ENCODE data around the gene OCSTAMP. TPM values are rescaled to one million over a fixed set of nuclear protein-coding genes. Genes with fewer than 3 reads are reported as not detected.

Gene OCSTAMP
- total and polyA plus RNA-seq, 2 donors (not counting 3 experiments of a cell fraction or from before 2014, with no cell fraction given): not detected

GRCh38 chr20:46568570-46569129 is 18.2 kb upstream of the OCSTAMP start:
- Histone ChIP-seq H4K20me1 (replicated peaks; ENCODE audit: control insufficient read depth, extremely low read depth, insufficient read depth, low read length) (no peaks in the 10 kb centered on the region), H3K4me2 (ENCODE audit: insufficient read depth, low read length) (no peak overlapping the region), H3K36me3 (ENCODE audit: control insufficient read depth in 2 of 2, extremely low read depth in 1 of 2, insufficient read depth in 2 of 2, low read length in 2 of 2) (no peaks in the 10 kb centered on the region), H3K9ac (replicated peaks; ENCODE audit: extremely low read depth, insufficient read depth, low read length) (no peak overlapping the region), H3K27ac (ENCODE audit: insufficient read depth, low read depth, low read length) (no peak overlapping the region), H2AFZ (ENCODE audit: low read depth, low read length) (no peak overlapping the region), H3K9me3 (replicated peaks; ENCODE audit: control insufficient read depth, insufficient read depth, low read length) (no peaks in the 10 kb centered on the region), H3K27me3 (ENCODE audit: control insufficient read depth in 2 of 2, insufficient read depth in 2 of 2, low read length in 2 of 2) (no peaks in the 10 kb centered on the region), H3K4me3 (replicated peaks in 1 of 3; ENCODE audit: insufficient read depth in 1 of 3, low read depth in 1 of 3, low read length in 3 of 3) (no peak overlapping the region), H3K4me1 (ENCODE audit: control insufficient read depth, extremely low read depth, insufficient read depth, low read length) (peaks cover 3% of the 10 kb centered on the region), H3K79me2 (ENCODE audit: control insufficient read depth, insufficient read depth, low read length) (no peaks in the 10 kb centered on the region), H3K9me1 (replicated peaks; ENCODE audit: control insufficient read depth, extremely low read depth, insufficient read depth, low read length) (no peaks in the 10 kb centered on the region)
- dilution Hi-C loops (cut with MboI; ENCODE audit: extremely low pct_ligation_motif_present, low sequenced_read_pairs) (no loop called here), intact Hi-C loops (cut with micrococcal nuclease) (no loop called here)
- peak; percentile 85 for DNase-seq (ENCODE audit: low read depth, low spot score)
- peak; percentile 77 for FAIRE-seq
- ChIA-PET CTCF (interaction anchor here (0.7 to 1.8 kb wide), 4 partner anchors 10 to 18 kb away, joined by 3 to 4 read pairs (median 4); partner anchors contain the start of gene OCSTAMP), POLR2A (interaction anchor here (1.7 kb wide), 1 partner anchor 10 kb away, joined by 8 read pairs; no protein-coding TSS in a partner anchor)
- no TSS peak for BruUV-seq (replicated peaks)
- TF ChIP-seq POLR2A (IDR thresholded peaks at IDR 0.05; ENCODE audit: low read depth, low read length) (no peak), POLR2AphosphoS5 (IDR thresholded peaks at IDR 0.05; ENCODE audit: insufficient read depth, low read depth, low read length) (no peak), FOS (IDR thresholded peaks at IDR 0.05; ENCODE audit: borderline replicate concordance, insufficient read depth, low read length) (no peak), CTCF (IDR thresholded peaks at IDR 0.05; ENCODE audit: extremely low read depth in 1 of 2, insufficient read depth in 1 of 2, low read depth in 1 of 2, low read length in 2 of 2) (no peak), GATA2 (IDR thresholded peaks at IDR 0.05; ENCODE audit: insufficient read depth, insufficient read length, low read depth, low read length) (no peak), JUN (IDR thresholded peaks at IDR 0.05; ENCODE audit: borderline replicate concordance, insufficient read depth, insufficient read length, low read depth) (no peak), MAX (IDR thresholded peaks at IDR 0.05; ENCODE audit: insufficient read depth, insufficient read length) (no peak)

Data from endothelial cell of umbilical vein (primary cell).